Fibroblast of upper back skin (primary cell): ENCODE data around the gene EEPD1.

Experiments used
- DNase-seq: peaks from one replicate; pipeline ENCODE4 v3.0.0-alpha.2; 2013

The EEPD1 gene

DNA sequence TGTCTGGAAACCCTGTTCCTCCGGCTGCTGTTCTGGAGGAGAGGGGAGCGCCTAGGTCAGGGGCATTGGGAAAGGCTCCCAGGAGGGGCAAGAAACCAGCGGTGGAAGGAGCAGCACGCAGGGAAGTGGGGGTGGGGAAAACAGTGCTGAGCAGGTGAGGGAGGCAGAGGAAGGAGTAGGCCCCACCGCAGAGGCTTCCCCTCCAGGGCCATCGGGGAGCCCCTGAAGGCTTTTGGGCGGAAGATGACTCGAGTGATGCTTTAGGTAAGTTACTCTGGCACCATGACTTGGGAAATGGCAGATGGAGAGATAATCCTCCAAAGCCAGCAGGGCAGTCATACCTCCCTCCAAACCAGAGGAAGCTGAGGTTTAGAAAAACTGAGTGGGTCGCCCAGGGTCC is 130.1 kb downstream of the EEPD1 start:
- DNase-seq, result no peak

- DNase-seq, result no peak
These were observed 130.7 kb downstream of the EEPD1 start for GRCh38 chr7:36283711-36284130.

GRCh38 chr7:36284456-36285090 is 131.5 kb downstream of the EEPD1 start:
- DNase-seq, result no peak

DNA sequence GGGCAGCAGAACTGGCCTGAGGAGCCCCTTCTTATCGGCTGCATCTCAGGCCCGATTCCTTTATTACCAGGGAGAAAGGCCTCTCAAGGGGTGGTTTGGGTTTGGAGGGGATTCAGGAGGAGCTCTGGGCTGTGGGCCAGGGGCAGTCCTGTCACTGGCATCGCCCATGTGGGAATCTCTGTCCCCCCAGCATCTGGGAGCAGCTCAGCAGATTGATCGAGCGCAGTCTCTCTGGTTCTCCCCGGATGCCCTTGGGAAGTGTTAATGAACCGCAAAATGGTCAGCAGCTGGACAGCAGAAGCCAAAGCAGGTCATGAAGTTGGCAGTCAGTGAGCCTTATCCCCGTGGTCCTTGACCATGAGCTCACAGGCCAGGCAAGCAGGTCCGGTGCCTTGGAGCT is 132.2 kb downstream of the EEPD1 start:
- DNase-seq, result no peak

GRCh38 chr7:36286226-36286625 is 133.2 kb downstream of the EEPD1 start:
- no peak for DNase-seq

DNA sequence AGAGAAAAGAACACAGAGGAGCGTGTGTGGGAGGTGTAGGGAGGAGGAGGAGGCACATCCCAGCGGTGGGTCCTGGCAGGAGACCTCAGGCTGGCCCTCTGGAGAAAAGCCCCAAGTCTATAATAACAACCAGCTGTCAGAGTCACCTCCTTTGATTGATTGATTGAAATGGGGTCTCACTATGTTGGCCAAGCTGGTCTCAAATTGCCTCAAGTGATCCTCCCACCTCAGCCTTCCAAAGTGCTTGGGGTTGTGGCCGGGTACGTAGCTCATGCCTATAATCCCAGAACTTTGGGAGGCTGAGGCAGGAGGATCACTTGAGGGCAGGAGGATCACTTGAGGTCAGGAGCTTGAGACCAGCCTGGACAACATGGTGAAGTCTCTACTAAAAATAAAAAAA is 133.6 kb downstream of the EEPD1 start:
- DNase-seq, result no peak

GRCh38 chr7:36287371-36288241 is 134.6 kb downstream of the EEPD1 start:
- DNase-seq, result no peak

- no peak for DNase-seq
These were observed 135.4 kb downstream of the EEPD1 start for GRCh38 chr7:36288501-36288900.

DNA sequence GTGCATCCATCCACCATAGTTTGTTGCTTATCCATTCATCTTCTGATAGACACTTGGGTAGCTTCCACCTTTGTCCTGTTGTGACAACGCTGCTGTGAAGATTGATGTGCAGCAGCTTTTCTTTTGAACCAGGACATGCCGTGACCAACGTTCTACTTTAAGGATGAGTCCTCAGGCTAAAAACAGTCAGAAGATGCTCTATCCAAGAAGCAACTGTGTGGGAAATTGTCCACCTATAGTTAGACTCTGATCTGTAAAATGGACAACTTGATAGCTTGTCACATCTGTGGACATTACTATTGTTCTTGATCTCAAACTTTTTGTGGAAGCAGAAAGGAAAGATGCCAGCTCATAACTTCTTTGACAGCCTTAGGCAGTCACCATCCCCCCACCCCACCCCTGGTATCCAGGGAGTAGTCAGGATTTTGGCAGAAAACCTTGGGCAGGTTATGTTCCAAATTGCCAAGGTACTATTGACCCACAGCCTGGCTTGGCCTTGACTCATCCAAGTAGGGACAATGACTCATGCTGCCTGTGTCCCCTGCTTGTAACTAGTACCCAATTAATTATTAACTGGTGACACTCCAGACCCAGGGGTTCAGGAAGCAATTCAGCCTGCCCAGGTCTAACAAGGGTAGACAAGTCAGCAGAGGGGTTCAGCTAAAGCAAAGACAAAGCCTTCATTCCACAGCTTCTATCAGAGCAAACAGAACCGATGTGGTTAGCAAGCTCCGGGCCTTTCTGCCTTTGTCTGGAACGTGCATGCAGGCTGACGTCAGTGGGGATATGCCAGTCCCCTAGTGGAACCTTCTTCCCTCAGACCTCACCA is 137.0 kb downstream of the EEPD1 start:
- no peak for DNase-seq

- DNase-seq, result peak; percentile 81
These were observed 138.6 kb downstream of the EEPD1 start for GRCh38 chr7:36291387-36292316.

GRCh38 chr7:36295090-36295489 is 142.0 kb downstream of the EEPD1 start:
- no peak for DNase-seq

DNA sequence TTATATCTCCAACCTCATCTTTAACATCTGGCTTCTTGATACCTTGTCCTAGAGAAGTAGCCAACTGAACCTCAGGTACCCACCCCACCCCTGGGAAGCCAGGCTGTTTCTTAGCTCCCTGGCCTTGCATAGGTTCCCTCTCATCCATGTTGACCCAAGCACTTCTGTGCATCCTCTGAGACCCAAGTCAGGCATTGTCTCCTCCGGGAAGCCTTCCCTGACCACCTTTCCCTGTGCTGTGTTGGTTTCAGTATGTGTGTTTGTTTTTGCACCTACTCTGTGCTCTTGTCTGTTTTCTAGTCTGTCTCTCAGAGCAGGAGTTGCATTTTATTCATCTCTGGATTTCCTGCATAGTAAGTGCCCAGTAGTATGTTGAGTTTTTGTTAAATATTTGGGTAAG is 143.2 kb downstream of the EEPD1 start:
- DNase-seq, result no peak

GRCh38 chr7:36297364-36298009 is 144.4 kb downstream of the EEPD1 start:
- DNase-seq, result no peak

GRCh38 chr7:36298106-36298505 is 145.1 kb downstream of the EEPD1 start:
- DNase-seq, result no peak

- DNase-seq, result no peak
These were observed 146.2 kb downstream of the EEPD1 start for GRCh38 chr7:36299223-36299774.

- DNase-seq, result no peak
These were observed 146.8 kb downstream of the EEPD1 start for GRCh38 chr7:36299823-36300341.

- no peak for DNase-seq
These were observed 147.8 kb downstream of the EEPD1 start for GRCh38 chr7:36300696-36301350.

- DNase-seq, result no peak
These were observed 149.1 kb downstream of the EEPD1 start for GRCh38 chr7:36301914-36302771.

DNA sequence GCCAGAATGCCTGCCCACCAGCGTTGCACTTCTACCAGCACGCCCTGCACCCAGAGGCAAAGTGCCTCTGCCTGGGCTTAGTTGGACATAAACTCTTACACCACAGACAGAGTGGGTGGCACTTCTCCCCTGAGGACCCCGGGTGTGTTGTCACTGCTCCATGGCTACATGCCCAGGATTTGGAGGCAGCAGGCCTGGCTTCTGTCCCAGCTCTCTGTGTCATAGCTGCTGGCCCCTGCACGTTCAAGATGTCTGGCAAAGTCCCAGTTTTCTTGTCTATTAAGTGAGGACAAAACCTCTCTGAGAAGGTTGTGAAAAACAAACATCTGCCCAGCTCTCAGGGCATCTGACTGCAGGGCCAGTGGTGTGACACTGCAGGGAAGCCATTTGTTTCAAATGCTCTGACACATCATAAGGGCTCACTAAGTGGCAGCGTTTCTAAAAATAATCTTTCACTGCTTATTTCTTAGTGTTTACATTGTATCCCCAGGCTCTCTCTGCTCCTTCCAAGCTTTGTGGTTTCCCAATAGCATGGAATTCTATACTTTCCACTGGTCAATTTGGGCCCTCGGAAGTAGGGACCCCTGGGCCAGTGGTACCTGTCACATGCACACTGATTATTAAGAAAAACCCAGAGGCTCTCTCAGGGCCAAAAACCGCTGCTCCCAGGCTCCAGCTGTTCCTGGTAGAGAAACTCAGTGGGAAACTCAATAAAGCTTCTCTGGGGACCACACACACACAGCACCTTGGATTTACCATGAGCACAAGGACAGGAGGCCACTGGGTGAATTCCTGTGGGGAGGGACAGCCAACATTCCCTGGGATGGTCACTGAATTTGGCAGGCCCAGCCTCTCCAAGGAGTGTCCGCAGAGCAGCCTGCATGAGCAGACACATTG is 150.4 kb downstream of the EEPD1 start:
- DNase-seq, result peak; percentile 93
